ENCODE data around the gene CREB3L2.
"Not testable (repeated sequence)": the region's sequence is repeated elsewhere in the genome, so short reads cannot be mapped to it uniquely, and the experiment has no call there.

The CREB3L2 gene

DNA sequence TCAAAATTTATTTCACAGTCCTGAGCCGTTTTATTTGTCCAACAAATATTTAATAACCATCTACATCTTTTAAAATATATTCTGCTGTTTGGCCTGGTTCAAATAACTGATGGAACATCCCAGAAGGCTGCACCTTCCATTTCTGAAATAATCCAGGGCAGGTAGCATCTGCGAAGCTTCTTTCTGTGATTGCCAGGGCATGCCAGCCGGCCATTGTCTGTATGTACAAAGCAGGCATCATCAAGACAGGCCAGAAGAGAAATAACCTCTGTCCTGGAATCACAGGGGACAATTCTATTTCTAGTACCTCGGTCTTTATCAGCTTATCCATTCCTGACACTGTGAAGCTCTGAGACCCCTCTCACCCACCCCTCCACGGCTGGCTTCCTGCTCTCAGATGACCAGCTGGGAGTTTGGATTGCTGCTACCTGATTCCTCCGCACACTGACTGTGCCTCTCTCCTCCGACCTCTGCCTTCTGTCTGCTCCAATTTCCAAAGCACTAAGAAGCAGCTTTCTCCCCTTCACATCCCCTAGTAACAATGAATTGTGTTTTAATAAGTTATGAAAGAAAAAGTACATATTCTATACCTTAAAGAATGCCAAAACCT lies 163.1 kb downstream of the CREB3L2 start:
- no peak for DNase-seq (ENCODE audit: low read depth)
- TF ChIP-seq, protein P1, sequence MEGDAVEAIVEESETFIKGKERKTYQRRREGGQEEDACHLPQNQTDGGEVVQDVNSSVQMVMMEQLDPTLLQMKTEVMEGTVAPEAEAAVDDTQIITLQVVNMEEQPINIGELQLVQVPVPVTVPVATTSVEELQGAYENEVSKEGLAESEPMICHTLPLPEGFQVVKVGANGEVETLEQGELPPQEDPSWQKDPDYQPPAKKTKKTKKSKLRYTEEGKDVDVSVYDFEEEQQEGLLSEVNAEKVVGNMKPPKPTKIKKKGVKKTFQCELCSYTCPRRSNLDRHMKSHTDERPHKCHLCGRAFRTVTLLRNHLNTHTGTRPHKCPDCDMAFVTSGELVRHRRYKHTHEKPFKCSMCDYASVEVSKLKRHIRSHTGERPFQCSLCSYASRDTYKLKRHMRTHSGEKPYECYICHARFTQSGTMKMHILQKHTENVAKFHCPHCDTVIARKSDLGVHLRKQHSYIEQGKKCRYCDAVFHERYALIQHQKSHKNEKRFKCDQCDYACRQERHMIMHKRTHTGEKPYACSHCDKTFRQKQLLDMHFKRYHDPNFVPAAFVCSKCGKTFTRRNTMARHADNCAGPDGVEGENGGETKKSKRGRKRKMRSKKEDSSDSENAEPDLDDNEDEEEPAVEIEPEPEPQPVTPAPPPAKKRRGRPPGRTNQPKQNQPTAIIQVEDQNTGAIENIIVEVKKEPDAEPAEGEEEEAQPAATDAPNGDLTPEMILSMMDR (IDR thresholded peaks at IDR 0.05; ENCODE audit: control insufficient read depth, extremely low read depth, insufficient read depth): no peak
- H3K4me3 ChIP-seq (ENCODE audit: low read depth, low read length): no peak overlapping the region

DNA sequence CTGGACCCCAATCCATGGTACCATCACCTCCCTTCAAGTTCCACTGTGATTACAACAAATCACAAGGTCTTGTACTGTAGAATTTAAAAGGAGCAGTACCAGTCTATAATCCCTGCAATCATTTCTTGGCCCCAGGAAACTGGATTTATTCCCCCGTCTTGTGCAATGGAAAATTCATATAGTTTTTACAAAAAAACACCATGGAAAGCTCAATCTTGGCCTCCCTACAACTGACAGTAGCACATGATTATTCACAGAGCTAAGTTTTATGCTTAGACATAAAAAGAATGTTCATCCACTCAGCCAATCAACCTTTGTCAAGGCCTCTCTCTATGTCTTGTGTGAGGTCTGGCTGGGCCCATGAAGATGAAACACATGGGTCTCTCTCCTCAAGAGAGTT lies 165.3 kb downstream of the CREB3L2 start:
- DNase-seq (ENCODE audit: low read depth): no peak
- TF ChIP-seq, protein P1 (IDR thresholded peaks at IDR 0.05; ENCODE audit: control insufficient read depth, extremely low read depth, insufficient read depth): no peak
- no peak overlapping the region for H3K4me3 ChIP-seq (ENCODE audit: low read depth, low read length)

DNA sequence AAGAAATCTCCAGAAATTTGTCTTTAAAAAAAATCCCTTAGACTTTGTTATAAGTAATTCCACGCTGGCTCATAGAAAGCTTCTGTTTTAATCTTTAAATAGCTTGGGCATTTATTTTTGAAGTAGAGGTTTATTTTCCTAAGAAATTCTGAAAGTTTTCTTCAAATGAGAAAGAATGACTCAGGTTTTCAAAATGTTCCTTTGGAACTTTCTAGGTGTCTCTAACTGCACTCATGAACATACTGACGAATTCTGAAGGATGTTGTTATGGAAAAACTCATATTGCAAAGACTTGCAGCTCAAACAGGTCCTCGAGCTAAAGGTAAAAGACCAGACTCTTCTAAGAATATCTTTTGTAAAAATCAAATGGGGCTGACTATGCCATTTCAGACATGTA lies 165.8 kb downstream of the CREB3L2 start:
- no peak for DNase-seq (ENCODE audit: low read depth)
- TF ChIP-seq, protein P1 (IDR thresholded peaks at IDR 0.05; ENCODE audit: control insufficient read depth, extremely low read depth, insufficient read depth): no peak
- no peak overlapping the region for H3K4me3 ChIP-seq (ENCODE audit: low read depth, low read length)

DNA sequence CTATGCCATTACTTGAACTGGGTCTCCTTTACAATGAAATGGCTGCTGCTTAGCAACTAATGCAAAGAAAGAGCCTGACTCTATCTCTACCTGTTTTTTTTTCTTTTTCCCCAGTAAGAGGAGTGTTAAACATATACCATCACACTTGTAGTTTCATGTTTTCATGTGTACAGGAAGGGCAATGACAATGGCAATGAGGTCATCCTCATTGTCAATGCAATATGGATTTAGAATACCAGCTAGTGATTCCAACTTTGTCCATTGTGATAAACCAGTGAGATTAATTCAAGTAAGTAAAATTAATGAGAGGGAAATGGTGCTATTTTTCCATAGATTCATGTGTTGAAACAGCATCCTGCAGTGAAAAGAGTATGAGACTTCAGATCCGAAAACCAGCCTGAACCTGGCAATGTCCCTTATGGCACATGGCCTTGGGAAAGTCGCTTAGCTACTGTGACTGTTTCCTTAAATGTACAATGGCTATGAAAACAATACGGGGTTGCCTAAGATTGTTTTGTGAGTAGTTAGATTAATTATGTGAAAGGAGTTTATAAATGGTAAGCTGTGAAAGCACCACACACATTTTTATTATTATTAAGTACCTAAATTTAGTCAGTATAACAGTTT lies 166.3 kb downstream of the CREB3L2 start:
- H3K4me3 ChIP-seq (ENCODE audit: low read depth, low read length): no peak overlapping the region
- TF ChIP-seq, protein P1 (IDR thresholded peaks at IDR 0.05; ENCODE audit: control insufficient read depth, extremely low read depth, insufficient read depth): no peak
- DNase-seq (ENCODE audit: low read depth): no peak

DNA sequence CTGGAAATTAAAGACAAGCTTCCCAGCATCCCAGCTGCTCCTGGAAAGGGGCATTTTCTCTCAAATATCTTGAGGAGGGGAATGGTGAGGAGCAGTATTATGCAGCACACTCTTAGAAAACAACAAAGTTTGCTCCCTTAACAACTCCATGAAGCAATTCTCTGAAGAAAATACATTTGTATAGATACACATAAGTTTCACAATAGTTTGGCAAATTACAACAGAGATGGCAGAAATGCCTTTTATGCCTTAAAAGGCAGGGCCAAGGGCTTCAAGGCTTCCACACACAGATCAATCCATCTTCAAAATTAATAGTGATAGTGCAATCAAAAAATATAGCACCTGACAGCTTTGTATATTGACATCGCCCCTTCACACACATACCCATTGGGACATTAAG lies 167.3 kb downstream of the CREB3L2 start:
- DNase-seq (ENCODE audit: low read depth): no peak
- TF ChIP-seq, protein P1 (IDR thresholded peaks at IDR 0.05; ENCODE audit: control insufficient read depth, extremely low read depth, insufficient read depth): no peak
- no peak overlapping the region for H3K4me3 ChIP-seq (ENCODE audit: low read depth, low read length)

DNA sequence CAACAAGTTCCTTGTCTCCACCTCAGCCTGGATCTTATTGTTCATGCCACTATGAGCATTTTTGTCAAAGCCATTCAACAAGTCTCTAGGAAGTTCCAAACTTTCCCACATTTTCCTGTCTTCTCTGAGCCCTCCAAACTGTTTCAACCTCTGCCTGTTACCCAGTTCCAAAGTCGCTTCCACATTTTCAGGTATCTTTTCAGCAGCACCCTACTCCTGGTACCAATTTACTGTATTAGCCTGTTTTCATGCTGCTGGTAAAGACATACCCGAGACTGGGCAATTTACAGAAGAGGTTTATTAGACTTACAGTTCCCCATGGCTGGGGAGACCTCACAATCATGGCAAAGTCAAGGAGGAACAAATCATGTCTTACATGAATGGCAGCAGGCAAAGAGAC lies 168.9 kb downstream of the CREB3L2 start:
- not testable (repeated sequence) for H3K4me3 ChIP-seq (ENCODE audit: low read depth, low read length); DNase-seq (ENCODE audit: low read depth)

DNA sequence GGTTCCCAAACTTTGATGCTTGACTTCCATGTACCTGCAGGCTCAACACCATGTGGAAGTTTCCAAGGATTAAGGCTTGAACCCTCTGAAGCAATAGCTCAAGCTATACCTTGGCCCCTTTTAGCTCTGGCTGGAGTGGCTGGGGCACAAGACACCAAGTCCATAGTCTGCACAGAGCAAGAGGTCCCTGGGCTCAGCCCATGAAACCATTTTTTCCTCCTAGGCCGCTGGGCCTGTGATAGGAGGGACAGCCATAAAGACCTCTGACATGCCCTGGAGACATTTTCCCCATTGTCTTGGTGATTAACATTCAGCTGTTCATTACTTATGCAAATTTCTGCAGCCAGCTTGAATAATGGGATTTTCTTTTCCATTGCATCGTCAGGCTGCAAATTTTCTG lies 169.5 kb downstream of the CREB3L2 start:
- H3K4me3 ChIP-seq (ENCODE audit: low read depth, low read length): no peak overlapping the region
- TF ChIP-seq, protein P1 (IDR thresholded peaks at IDR 0.05; ENCODE audit: control insufficient read depth, extremely low read depth, insufficient read depth): no peak
- DNase-seq (ENCODE audit: low read depth): no peak

DNA sequence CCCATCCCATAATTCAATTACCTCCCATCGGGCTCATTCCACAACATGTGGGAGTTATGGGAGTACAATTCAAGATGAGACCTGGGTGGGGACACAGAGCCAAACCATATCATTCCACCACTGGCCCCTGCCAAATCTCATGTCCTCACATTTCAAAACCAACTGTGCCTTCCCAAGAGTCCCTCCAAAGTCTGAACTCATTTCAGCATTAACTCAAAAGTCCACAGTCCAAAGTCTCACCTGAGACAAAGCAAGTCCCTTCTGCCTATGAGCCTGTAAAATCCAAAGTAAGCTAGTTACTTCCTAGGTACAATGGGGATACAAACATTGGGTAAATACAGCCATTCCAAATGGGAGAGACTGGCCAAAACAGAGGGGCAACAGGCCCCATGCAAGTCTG lies 170.3 kb downstream of the CREB3L2 start:
- DNase-seq (ENCODE audit: low read depth); H3K4me3 ChIP-seq (ENCODE audit: low read depth, low read length): not testable (repeated sequence)
